Activated CD8-positive, alpha-beta T cell treated with anti-CD3 and anti-CD28 coated beads for 36 hours (primary cell): Measurements from ENCODE around the gene ARHGEF40. TPM values are rescaled to one million over a fixed set of nuclear protein-coding genes. Genes with fewer than 3 reads are reported as not detected.

Experiments
- ATAC-seq: fragments of 200-7000 bp; cut with Tn5 transposase; one replicate; pipeline ENCODE4 v1.10.0; 2021; ENCODE audit warnings: mild to moderate bottlenecking, moderate library complexity
- CTCF ChIA-PET: fragments of 350-600 bp; sonication (Branson Sonifier 250); formaldehyde crosslinking; loops from one replicate; lab custom pipeline; 2021; ENCODE audit warnings: antibody characterized with exemption; lab: Charles Lee
- POLR2A ChIA-PET: fragments of 350-600 bp; sonication (Branson Sonifier 250); formaldehyde crosslinking; loops from one replicate; lab custom pipeline; 2021; ENCODE audit warnings: antibody characterized with exemption; lab: Charles Lee
- DNase-seq: peaks from one replicate; pipeline ENCODE4 v3.0.0-alpha.2; 2020
- H3K27ac Mint-ChIP-seq: one replicate; pipeline ENCODE4 v1.8.0; 2021; ENCODE audit warnings: mild to moderate bottlenecking, mixed read lengths
- H3K27me3 Mint-ChIP-seq: one replicate; pipeline ENCODE4 v1.8.0; 2021; ENCODE audit warnings: mixed read lengths
- H3K36me3 Mint-ChIP-seq: one replicate; pipeline ENCODE4 v1.8.0; 2021; ENCODE audit warnings: low read depth, mixed read lengths
- H3K4me1 Mint-ChIP-seq: one replicate; pipeline ENCODE4 v1.8.0; 2021; ENCODE audit warnings: low read depth, mixed read lengths
- H3K4me3 Mint-ChIP-seq: one replicate; pipeline ENCODE4 v1.8.0; 2021; ENCODE audit warnings: mild to moderate bottlenecking, moderate library complexity, mixed read lengths
- H3K9me3 Mint-ChIP-seq: one replicate; pipeline ENCODE4 v1.8.0; 2021; ENCODE audit warnings: mixed read lengths
- CTCF ChIP-seq: fragments of 200-600 bp; IDR thresholded peaks from one replicate; pipeline ENCODE4 v1.8.0; 2022; ENCODE audit warnings: antibody characterized with exemption, mild to moderate bottlenecking
- intact Hi-C: fragments of 100-400 bp; cut with micrococcal nuclease; formaldehyde crosslinking; loops from one replicate; pipeline ENCODE4 v1.10.0; 2022
- total RNA-seq, 2 experiments: library from RNA; stranded (reverse); gene quantifications; one replicate each; pipeline ENCODE4 v1.2.3, GENCODE V29; 2021

The ARHGEF40 gene
- total RNA-seq, 2 experiments from 2014 or later = 0.18 to 0.23 TPM

- TF ChIP-seq CTCF = no peak
- no peaks in the 10 kb centered on the region for H3K36me3 Mint-ChIP-seq
- ATAC-seq (no peak), DNase-seq (no peak)
- ChIA-PET CTCF (interaction anchor here (0.6 to 4.9 kb wide), 5 partner anchors 11 to 67 kb away, joined by 3 to 20 read pairs (median 4); no protein-coding TSS in a partner anchor), POLR2A (interaction anchor here (1.4 kb wide), 1 partner anchor 10 kb away, joined by 3 read pairs; no protein-coding TSS in a partner anchor)
- no peak overlapping the region for H3K4me3 Mint-ChIP-seq
- no peak overlapping the region for H3K27ac Mint-ChIP-seq
- H3K4me1 Mint-ChIP-seq = peaks cover 3% of the 10 kb centered on the region
- H3K9me3 Mint-ChIP-seq = no peaks in the 10 kb centered on the region
- H3K27me3 Mint-ChIP-seq = no peaks in the 10 kb centered on the region
- intact Hi-C loops = no loop called here
Measured at GRCh38 chr14:21081521-21082142, 11.5 kb downstream of the ARHGEF40 start.

- DNase-seq (no peak), ATAC-seq (no peak)
- no peaks in the 10 kb centered on the region for H3K9me3 Mint-ChIP-seq
- no peaks in the 10 kb centered on the region for H3K36me3 Mint-ChIP-seq
- no peak overlapping the region for H3K4me3 Mint-ChIP-seq
- peaks cover 16% of the 10 kb centered on the region for H3K4me1 Mint-ChIP-seq
- no peak for TF ChIP-seq CTCF
- ChIA-PET POLR2A (no interaction called here), CTCF (interaction anchor here (1.3 to 2.7 kb wide), 7 partner anchors 9 to 36 kb away, joined by 3 to 17 read pairs (median 5); partner anchors contain the start of gene ARHGEF40)
- H3K27me3 Mint-ChIP-seq = no peaks in the 10 kb centered on the region
- no peak overlapping the region for H3K27ac Mint-ChIP-seq
- intact Hi-C loops = no loop called here
Measured at GRCh38 chr14:21083565-21084325, 13.6 kb downstream of the ARHGEF40 start.

- no peak for ATAC-seq
- no peak for DNase-seq
- peaks cover 16% of the 10 kb centered on the region for H3K4me1 Mint-ChIP-seq
- no peaks in the 10 kb centered on the region for H3K27me3 Mint-ChIP-seq
- no peaks in the 10 kb centered on the region for H3K36me3 Mint-ChIP-seq
- ChIA-PET CTCF (interaction anchor here (1.3 to 2.7 kb wide), 6 partner anchors 8 to 70 kb away, joined by 3 to 17 read pairs (median 10); partner anchors contain the start of gene ARHGEF40), POLR2A (no interaction called here)
- no peak overlapping the region for H3K4me3 Mint-ChIP-seq
- TF ChIP-seq CTCF = no peak
- intact Hi-C loops = no loop called here
- H3K27ac Mint-ChIP-seq = no peak overlapping the region
- H3K9me3 Mint-ChIP-seq = no peaks in the 10 kb centered on the region
Measured at GRCh38 chr14:21084396-21084795, 14.3 kb downstream of the ARHGEF40 start.

GRCh38 chr14:21084998-21085853 lies 15.1 kb downstream of the ARHGEF40 start:
- H3K36me3 Mint-ChIP-seq = no peaks in the 10 kb centered on the region
- intact Hi-C loops = no loop called here
- ATAC-seq = no peak
- no peak for TF ChIP-seq CTCF
- ChIA-PET POLR2A (interaction anchor here (0.5 kb wide), 1 partner anchor 612 kb away, joined by 3 read pairs; no protein-coding TSS in a partner anchor), CTCF (interaction anchor here (1.2 to 5.8 kb wide), 5 partner anchors 17 to 70 kb away, joined by 4 to 105 read pairs (median 11); partner anchors contain the start of gene TMEM253)
- no peak overlapping the region for H3K4me3 Mint-ChIP-seq
- DNase-seq = no peak
- no peak overlapping the region for H3K27ac Mint-ChIP-seq
- no peaks in the 10 kb centered on the region for H3K27me3 Mint-ChIP-seq
- peaks cover 16% of the 10 kb centered on the region for H3K4me1 Mint-ChIP-seq
- H3K9me3 Mint-ChIP-seq = no peaks in the 10 kb centered on the region
